GM18502 (cell line): ENCODE measurements around the gene LURAP1L.
A peak's percentile ranks its signal among the peaks of the same experiment; 100 is the strongest.

ENCODE experiments used
- ATAC-seq: cut with Tn5 transposase; IDR thresholded peaks from one replicate; pipeline ENCODE4 v1.9.1; 2021; ENCODE audit warnings: mild to moderate bottlenecking; ENCODE audit not compliant: unreplicated experiment, poor library complexity

LURAP1L gene, protein sequence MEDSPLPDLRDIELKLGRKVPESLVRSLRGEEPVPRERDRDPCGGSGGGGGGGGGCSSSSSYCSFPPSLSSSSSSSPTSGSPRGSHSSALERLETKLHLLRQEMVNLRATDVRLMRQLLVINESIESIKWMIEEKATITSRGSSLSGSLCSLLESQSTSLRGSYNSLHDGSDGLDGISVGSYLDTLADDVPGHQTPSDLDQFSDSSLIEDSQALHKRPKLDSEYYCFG

DNA sequence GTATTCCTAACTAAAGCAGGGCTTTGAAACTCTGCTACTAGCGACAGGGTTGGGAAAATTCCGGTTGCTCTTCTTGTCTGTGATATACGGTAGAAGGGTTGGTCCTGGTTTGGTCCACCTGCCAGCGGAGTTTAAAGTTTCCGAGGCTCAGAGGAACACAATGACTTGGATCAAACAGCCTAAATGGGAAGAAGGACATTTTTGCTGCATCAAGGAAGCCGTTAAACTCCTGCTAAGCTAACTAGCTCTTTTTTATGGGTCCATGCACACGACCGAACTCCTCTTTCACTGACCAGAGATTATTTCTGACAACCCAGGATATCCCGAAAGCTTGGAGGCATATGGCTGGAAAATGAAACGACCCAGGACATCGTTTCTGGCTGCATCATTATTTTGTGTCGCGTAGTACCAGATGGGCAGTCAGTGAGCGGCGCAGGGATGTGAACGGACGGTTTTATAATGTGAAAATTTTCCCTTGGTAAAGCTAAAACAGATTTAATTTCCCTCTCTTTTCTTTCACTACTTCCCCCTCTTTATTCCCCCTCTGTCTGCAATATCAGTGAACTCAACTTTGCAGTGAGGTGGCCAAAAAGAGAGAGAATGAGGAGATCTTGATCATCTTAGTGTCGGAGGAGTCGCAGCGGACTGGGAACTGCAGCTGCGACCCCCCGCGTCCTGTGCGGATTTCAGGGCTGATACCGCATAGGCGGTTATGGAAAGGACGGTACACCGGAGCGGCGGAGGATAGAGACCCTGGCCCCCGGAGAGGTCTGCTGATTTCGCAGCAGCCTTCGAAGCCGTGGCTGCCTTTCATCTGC, at the start of gene LURAP1L:
LURAP1L (plus strand) TSS at position 160 of the 818 bp plus-strand sequence. CDS start 696 bp downstream, outside the sequence.
- ATAC-seq = peak; percentile 18

DNA sequence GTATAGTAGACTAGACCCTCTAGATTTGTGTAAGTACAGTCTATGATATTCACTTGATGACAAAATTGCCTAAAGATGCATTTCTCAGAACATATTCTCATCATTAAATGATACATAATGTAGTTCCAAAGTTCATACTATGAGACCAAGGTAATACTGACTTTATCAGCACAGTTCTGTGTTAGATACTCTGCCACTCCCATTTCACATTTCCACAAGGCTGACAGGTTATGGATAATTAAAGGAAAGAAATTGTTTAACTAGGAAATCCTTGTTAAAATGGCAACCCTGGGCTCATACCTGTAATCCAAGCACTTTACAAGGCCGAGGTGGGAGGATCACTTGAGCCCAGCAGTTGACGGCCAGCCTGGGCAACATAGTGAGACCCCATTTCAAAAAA, 48.0 kb upstream of the LURAP1L start:
- ATAC-seq = no peak

- ATAC-seq = no peak
Measured at GRCh38 chr9:12730198-12730597, 44.6 kb upstream of the LURAP1L start.

DNA sequence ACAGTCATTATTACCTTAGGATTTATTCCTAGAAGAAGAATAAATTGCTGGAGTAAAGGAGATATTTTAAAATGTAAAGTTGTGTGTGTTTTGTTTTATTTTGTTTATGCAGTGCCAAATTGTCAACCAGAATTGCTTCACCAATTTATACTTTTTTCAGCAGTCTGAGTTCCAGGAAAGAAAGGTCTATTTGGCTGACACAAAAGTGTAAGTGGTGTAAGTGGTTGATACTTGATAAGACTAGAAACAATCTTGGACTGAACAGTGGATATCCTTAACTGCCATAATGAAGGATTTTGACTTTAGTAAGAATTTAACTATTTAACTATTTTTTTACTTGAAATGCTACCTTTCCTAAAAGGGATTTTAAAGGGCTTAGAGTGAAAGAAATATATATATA, 43.9 kb upstream of the LURAP1L start:
- ATAC-seq = no peak

- no peak for ATAC-seq
Measured at GRCh38 chr9:12732971-12733370, 41.8 kb upstream of the LURAP1L start.

- peak; percentile 46 for ATAC-seq
Measured at GRCh38 chr9:12735665-12736064, 39.2 kb upstream of the LURAP1L start.

GRCh38 chr9:12737871-12738270, 36.9 kb upstream of the LURAP1L start:
- ATAC-seq = no peak

GRCh38 chr9:12739014-12739652, 35.7 kb upstream of the LURAP1L start:
- ATAC-seq = no peak

- no peak for ATAC-seq
Measured at GRCh38 chr9:12740845-12741244, 34.0 kb upstream of the LURAP1L start.

- no peak for ATAC-seq
Measured at GRCh38 chr9:12748016-12748415, 26.8 kb upstream of the LURAP1L start.

DNA sequence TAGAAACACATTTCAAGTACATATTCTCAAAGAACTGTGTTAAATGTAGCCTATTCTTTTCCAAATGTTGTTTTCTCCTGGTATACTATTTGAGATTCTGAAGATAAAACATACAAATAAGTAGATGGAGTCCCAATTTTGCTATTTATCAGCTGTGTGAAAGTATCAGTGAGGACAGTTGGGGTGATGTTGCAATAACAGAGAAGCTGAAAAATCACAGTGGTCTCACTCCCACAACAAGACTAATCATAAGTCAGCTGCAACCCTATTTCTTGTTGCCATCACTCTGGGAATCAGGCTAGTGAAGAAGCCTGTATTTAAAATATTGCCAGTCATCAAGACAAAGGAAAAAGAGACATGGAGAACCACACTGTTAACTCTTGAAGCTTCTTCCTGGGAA, 25.9 kb upstream of the LURAP1L start:
- ATAC-seq = no peak

- no peak for ATAC-seq
Measured at GRCh38 chr9:12753931-12754330, 20.9 kb upstream of the LURAP1L start.

- ATAC-seq = no peak
Measured at GRCh38 chr9:12759761-12760160, 15.1 kb upstream of the LURAP1L start.

- no peak for ATAC-seq
Measured at GRCh38 chr9:12760758-12761157, 14.1 kb upstream of the LURAP1L start.

DNA sequence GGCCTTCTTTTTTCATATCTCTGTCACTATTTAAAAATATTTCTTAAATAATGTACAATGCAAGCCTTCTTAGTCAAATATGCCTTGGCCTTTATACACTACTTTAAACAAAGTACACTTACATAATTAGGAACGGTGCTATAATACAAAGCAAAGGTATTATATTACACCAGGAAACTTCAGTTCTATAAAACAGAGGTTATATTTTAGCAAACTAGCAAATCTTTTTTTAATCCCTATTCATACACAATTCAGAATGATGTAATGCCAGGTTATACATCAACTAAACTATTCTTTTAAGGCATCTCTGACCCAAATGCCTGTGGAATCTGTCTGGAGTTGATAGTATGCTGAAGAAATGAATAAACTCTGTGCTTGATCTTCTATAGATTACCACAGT, 10.7 kb upstream of the LURAP1L start:
- ATAC-seq = no peak

- ATAC-seq = no peak
Measured at GRCh38 chr9:12765088-12765798, 9.6 kb upstream of the LURAP1L start.

- no peak for ATAC-seq
Measured at GRCh38 chr9:12766357-12766756, 8.5 kb upstream of the LURAP1L start.

GRCh38 chr9:12770261-12770660, 4.6 kb upstream of the LURAP1L start:
- ATAC-seq = no peak

GRCh38 chr9:12771891-12772290, 2.9 kb upstream of the LURAP1L start:
- no peak for ATAC-seq

DNA sequence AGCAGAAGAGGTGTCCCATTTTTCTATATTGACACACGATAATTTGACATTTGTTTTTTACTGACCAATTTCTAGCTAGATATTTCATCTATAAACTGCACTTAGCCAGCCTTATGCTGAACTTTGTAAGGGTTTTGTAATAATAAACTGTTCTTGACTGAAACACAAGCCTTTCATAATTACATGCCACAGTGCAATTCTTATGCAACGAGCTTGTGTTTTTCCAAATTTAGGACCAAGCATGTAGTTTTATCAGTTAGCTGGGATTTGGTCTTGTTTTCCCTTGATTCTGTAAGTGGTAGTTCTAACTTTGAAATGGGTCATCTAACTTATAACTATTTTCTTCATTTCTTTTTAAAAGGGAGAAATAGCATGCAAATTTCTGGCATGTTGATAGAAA, 1.3 kb upstream of the LURAP1L start:
- no peak for ATAC-seq
